Sigmoid colon (tissue), 7 donors: ENCODE data around the gene CDHR3. TPM values are rescaled to one million over a fixed set of nuclear protein-coding genes. Genes with fewer than 3 reads are reported as not detected.
A peak's percentile ranks its signal among the peaks of the same experiment; 100 is the strongest.

Source experiments
- DNase-seq: peaks from one replicate; pipeline ENCODE4 v3.0.0-alpha.2; 2019
- H3K27ac ChIP-seq, 4 donors: fragments of 200-600 bp; sonication (generic); one replicate each; pipeline ENCODE4 v1.5.1; 2016 to 2019; ENCODE audit warnings: mild to moderate bottlenecking in 1 of 4
- H3K27me3 ChIP-seq, 3 donors: fragments of 200-600 bp; sonication (generic); one replicate each; pipeline ENCODE4 v1.5.1; 2019; ENCODE audit warnings: mild to moderate bottlenecking in 1 of 3
- H3K36me3 ChIP-seq, 4 donors: fragments of 200-600 bp; sonication (generic); one replicate each; pipeline ENCODE4 v1.5.1; 2016 to 2019
- H3K4me1 ChIP-seq, 4 donors: fragments of 200-600 bp; sonication (generic); one replicate each; pipeline ENCODE4 v1.5.1; 2017 to 2019
- H3K4me3 ChIP-seq, 4 donors: fragments of 200-600 bp; sonication (generic); one replicate each; pipeline ENCODE4 v1.5.1; 2017 to 2019; ENCODE audit warnings: mild to moderate bottlenecking in 2 of 4, moderate library complexity in 1 of 4
- H3K9me3 ChIP-seq, 4 donors: fragments of 200-600 bp in 3 of 4; sonication (generic) in 3 of 4; one replicate each; pipeline versions ENCODE4 v1.5.1 to v1.6.1; 2013 to 2019
- EP300 ChIP-seq, 4 donors: sonication (generic); formaldehyde crosslinking; IDR thresholded peaks; one replicate each; pipeline ENCODE4 v1.6.1; 2017; ENCODE audit warnings: antibody characterized with exemption in 4 of 4
- POLR2A ChIP-seq, 2 donors: fragments of 450-650 bp; IDR thresholded peaks; one replicate each; pipeline ENCODE4 v1.6.1; 2016; ENCODE audit warnings: antibody characterized with exemption in 2 of 2, mild to moderate bottlenecking in 2 of 2, moderate library complexity in 2 of 2
- POLR2AphosphoS5 ChIP-seq, 4 donors: sonication (generic); formaldehyde crosslinking; IDR thresholded peaks; one replicate each; pipeline ENCODE4 v1.6.1; 2017; ENCODE audit warnings: antibody characterized with exemption in 4 of 4
- WGBS, 2 donors: extraction: QIAGEN DNeasy Blood & Tissue Kit; methylation state at CpG; one replicate each; pipeline ENCODE4 v1.1.7; 2013; 5-methylcytosine and 5-hydroxymethylcytosine counted together
- intact Hi-C: fragments of 100-400 bp; cut with DNase I; formaldehyde crosslinking; loops from one replicate; pipeline ENCODE4 v1.15.1; 2023
- polyA plus RNA-seq, 3 donors: library from polyadenylated mRNA; stranded (reverse); fragments of 200-250 nt; gene quantifications; one replicate each; pipeline ENCODE4 v1.2.3, GENCODE V29; 2013
- total RNA-seq, 4 donors: library from RNA; depleted of rRNA; stranded (reverse); fragments of >200 nt; gene quantifications; one replicate each; pipeline ENCODE4 v1.1.0, GENCODE V29; 2016
- TF ChIP-seq, protein P1 (sequence below), 4 experiments: fragments of 450-650 bp in 3 of 4; fragments of 200-600 bp in 1 of 4; IDR thresholded peaks; one replicate each; pipeline ENCODE4 v1.5.1; 2016 to 2019; ENCODE audit warnings: antibody characterized with exemption in 4 of 4, mild to moderate bottlenecking in 3 of 4, moderate library complexity in 2 of 4
- donor health status: healthy with polysubstance abuse.
- donor health status: Bipolar disorder and iron deficiency.
- donor health status: healthy.

CDHR3 gene
- total and polyA plus RNA-seq, 7 donors: 2.2 to 21.3 (median 3.7) TPM

DNA sequence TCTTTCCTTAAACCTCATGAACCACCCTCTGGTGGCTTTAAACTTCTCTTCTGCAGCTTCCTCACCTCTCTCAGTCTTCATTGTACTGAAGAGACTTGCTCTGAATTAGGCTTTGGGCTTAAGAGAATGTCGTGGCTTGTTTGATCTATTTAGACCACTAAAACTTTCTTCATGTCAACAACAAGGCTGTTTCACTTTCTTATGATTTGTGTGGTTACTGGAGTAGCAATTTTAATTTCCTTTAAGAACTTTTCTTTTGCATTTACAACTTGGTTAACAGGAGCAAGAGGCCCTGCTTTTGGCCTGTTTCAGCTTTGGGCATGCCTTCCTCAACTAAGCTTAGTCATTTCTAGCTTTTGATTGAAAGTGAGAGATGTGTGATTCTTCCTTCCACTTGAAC lies 38.1 kb upstream of the CDHR3 start:
- no peaks in the 10 kb centered on the region for H3K36me3 ChIP-seq
- no peak for DNase-seq
- intact Hi-C loops: no loop called here
- no peak for TF ChIP-seq POLR2AphosphoS5 (IDR thresholded peaks at IDR 0.05)
- TF ChIP-seq EP300 (IDR thresholded peaks at IDR 0.05): no peak
- no peak for TF ChIP-seq POLR2A (IDR thresholded peaks at IDR 0.05)
- TF ChIP-seq, protein P1, sequence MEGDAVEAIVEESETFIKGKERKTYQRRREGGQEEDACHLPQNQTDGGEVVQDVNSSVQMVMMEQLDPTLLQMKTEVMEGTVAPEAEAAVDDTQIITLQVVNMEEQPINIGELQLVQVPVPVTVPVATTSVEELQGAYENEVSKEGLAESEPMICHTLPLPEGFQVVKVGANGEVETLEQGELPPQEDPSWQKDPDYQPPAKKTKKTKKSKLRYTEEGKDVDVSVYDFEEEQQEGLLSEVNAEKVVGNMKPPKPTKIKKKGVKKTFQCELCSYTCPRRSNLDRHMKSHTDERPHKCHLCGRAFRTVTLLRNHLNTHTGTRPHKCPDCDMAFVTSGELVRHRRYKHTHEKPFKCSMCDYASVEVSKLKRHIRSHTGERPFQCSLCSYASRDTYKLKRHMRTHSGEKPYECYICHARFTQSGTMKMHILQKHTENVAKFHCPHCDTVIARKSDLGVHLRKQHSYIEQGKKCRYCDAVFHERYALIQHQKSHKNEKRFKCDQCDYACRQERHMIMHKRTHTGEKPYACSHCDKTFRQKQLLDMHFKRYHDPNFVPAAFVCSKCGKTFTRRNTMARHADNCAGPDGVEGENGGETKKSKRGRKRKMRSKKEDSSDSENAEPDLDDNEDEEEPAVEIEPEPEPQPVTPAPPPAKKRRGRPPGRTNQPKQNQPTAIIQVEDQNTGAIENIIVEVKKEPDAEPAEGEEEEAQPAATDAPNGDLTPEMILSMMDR (IDR thresholded peaks at IDR 0.05): no peak
- H3K9me3 ChIP-seq: no peaks in the 10 kb centered on the region
- H3K27ac ChIP-seq: no peak overlapping the region
- H3K4me3 ChIP-seq: no peak overlapping the region
- no peaks in the 10 kb centered on the region for H3K4me1 ChIP-seq
- 48 to 77% methylated on average over 1 of the region's 1 CpG for WGBS, 2 donors
- H3K27me3 ChIP-seq: no peaks in the 10 kb centered on the region

GRCh38 chr7:105926131-105926530 lies 36.9 kb upstream of the CDHR3 start:
- H3K27ac ChIP-seq: no peak overlapping the region
- DNase-seq: no peak
- H3K4me3 ChIP-seq: no peak overlapping the region
- intact Hi-C loops: no loop called here
- no peaks in the 10 kb centered on the region for H3K36me3 ChIP-seq
- no peak for TF ChIP-seq POLR2A (IDR thresholded peaks at IDR 0.05)
- no peak for TF ChIP-seq EP300 (IDR thresholded peaks at IDR 0.05)
- TF ChIP-seq POLR2AphosphoS5 (IDR thresholded peaks at IDR 0.05): no peak
- TF ChIP-seq, protein P1 (IDR thresholded peaks at IDR 0.05): no peak
- H3K27me3 ChIP-seq: no peaks in the 10 kb centered on the region
- 25 to 57% methylated on average over 3 of the region's 3 CpGs for WGBS, 2 donors
- no peaks in the 10 kb centered on the region for H3K4me1 ChIP-seq
- no peaks in the 10 kb centered on the region for H3K9me3 ChIP-seq

DNA sequence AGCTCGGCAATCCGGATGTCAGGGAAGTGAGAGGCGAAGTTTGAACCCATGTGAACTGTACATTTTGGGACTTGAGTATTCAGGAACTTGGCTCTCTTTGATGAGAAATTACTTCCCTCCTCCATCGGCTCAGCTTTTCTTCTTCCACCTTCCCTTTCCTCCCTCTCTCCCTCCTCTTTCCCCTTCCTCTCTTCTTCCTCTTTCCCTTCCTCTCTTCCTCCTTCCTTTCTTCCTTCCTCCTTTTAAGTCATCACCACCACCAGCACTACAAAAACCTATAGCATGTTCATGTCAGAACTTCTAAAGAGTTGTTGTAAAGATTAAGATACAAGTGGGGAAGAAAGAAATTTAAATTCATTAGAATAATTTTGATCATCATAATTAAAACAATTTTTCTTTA lies 31.9 kb upstream of the CDHR3 start:
- intact Hi-C loops: loop anchor here (5.0 kb wide), 1 partner anchor 159 kb away; no protein-coding TSS in a partner anchor
- Histone ChIP-seq H3K27ac (no peak overlapping the region), H3K27me3 (no peaks in the 10 kb centered on the region), H3K36me3 (no peaks in the 10 kb centered on the region), H3K9me3 (no peaks in the 10 kb centered on the region), H3K4me3 (no peak overlapping the region), H3K4me1 (peaks cover 0 to 31% (median 22%) of the 10 kb centered on the region in 4 donors)
- WGBS, 2 donors: 70 to 80% methylated on average over 4 of the region's 4 CpGs
- TF ChIP-seq, protein P1 (IDR thresholded peaks at IDR 0.05): no peak
- TF ChIP-seq EP300 (IDR thresholded peaks at IDR 0.05) (no peak), POLR2AphosphoS5 (IDR thresholded peaks at IDR 0.05) (no peak), POLR2A (IDR thresholded peaks at IDR 0.05) (no peak)
- no peak for DNase-seq

DNA sequence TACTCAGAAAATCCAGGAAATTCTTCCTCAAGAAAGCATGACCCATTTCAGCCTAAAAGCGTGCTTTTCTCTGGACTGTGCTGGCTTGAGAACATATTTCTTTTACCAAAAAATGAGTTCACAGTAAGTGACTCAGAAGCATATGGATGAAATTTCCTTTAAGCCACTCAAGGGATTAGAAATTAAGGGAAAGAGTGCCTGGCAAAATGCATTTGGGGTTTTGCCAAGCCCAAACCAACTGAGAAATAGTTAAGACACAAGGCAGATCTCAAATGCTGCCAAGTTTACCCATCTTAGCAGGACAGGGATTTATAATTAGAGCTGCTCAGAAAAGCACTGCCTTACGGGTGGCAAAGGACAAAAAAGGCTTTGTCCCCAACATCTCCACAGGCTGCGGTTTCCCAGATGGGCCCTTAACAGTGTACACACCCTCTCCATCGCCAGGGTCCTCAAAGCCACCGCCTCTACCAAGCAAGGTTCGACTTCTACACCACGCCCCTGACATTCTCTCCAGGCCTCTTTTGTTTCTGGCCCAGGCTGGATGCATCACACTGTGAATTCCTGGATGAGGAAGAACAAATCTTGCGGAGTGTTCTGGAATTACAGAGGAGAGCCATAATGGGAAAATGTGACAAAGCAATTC lies 30.1 kb upstream of the CDHR3 start:
- H3K27ac ChIP-seq: peak overlapping the region; percentile 69 to 81 (median 78)

GRCh38 chr7:105934572-105935185 lies 28.4 kb upstream of the CDHR3 start:
- H3K36me3 ChIP-seq: no peaks in the 10 kb centered on the region
- 91 to 93% methylated on average over 7 of the region's 7 CpGs for WGBS, 2 donors
- peaks cover 0 to 31% (median 22%) of the 10 kb centered on the region in 4 donors for H3K4me1 ChIP-seq
- H3K9me3 ChIP-seq: no peaks in the 10 kb centered on the region
- H3K4me3 ChIP-seq: no peak overlapping the region
- intact Hi-C loops: loop anchor here (2.0 to 5.0 kb wide), 3 partner anchors 73 to 162 kb away; no protein-coding TSS in a partner anchor
- H3K27ac ChIP-seq: peak overlapping the region in 3 of 4 donors; percentile 69 to 81 (median 80)
- H3K27me3 ChIP-seq: no peaks in the 10 kb centered on the region
- DNase-seq: no peak
- TF ChIP-seq, protein P1 (IDR thresholded peaks at IDR 0.05): no peak
- TF ChIP-seq POLR2A (IDR thresholded peaks at IDR 0.05) (no peak), EP300 (IDR thresholded peaks at IDR 0.05) (no peak), POLR2AphosphoS5 (IDR thresholded peaks at IDR 0.05) (no peak)

More for the DNA sequence above, 30.1 kb upstream of the CDHR3 start:
- no peaks in the 10 kb centered on the region for H3K9me3 ChIP-seq
- H3K27me3 ChIP-seq: no peaks in the 10 kb centered on the region
- H3K4me1 ChIP-seq: peaks cover 0 to 31% (median 22%) of the 10 kb centered on the region in 4 donors
- DNase-seq: peak; percentile 74
- TF ChIP-seq POLR2AphosphoS5 (IDR thresholded peaks at IDR 0.05) (peak in 3 of 4 donors; percentile 38 to 56 (median 50)), POLR2A (IDR thresholded peaks at IDR 0.05) (no peak), EP300 (IDR thresholded peaks at IDR 0.05) (peak in 1 of 4 donors; percentile 11)
- WGBS, 2 donors: 36 to 53% methylated on average over 8 of the region's 8 CpGs
- H3K4me3 ChIP-seq: no peak overlapping the region
- intact Hi-C loops: loop anchor here (5.0 kb wide), 1 partner anchor 161 kb away; no protein-coding TSS in a partner anchor
- H3K36me3 ChIP-seq: no peaks in the 10 kb centered on the region
